WI38 (cell line): ENCODE results near the gene IQCK.

Experiments used
- H3K4me3 ChIP-seq: 2 replicates; pipeline ENCODE4 v1.5.1; 2011; ENCODE audit warnings: low read depth, mild to moderate bottlenecking, control low read depth, low read length
- CTCF ChIP-seq: IDR thresholded peaks from 2 replicates; pipeline ENCODE4 v1.5.1; 2012; ENCODE audit warnings: low read depth, mild to moderate bottlenecking, control low read depth, low read length

Gene IQCK

GRCh38 chr16:19882646-19883045, 164.6 kb downstream of the IQCK start:
- peak overlapping the region; percentile 84 for H3K4me3 ChIP-seq
- no peak for TF ChIP-seq CTCF

GRCh38 chr16:19883296-19883965, 165.4 kb downstream of the IQCK start:
- TF ChIP-seq CTCF = no peak
- peak overlapping the region; percentile 84 for H3K4me3 ChIP-seq

DNA sequence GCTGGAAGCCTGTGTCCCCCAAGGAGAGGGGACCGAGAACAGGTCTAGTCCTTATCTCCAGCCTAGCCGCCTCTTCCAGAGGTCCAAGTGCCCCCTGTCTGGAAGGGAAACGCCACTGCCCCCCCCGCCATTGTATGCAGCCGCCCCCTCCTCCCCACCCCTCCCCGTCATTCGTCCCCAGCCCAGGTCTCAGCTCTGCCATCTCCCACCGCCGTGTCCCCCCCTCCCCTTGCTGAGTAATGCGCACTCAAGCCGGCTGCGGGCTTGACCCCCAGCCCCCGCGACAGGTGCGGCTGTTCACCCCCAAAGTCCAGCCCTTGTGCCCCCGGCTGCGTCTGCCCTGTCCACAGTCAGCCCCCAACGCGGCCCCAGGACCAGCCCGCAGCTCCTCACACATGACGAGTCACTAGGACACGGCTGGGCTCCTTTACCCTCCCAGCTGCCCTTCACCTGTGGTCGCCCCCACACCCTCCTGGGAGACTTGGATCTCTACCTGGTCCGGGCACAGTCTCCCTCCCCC, 166.0 kb downstream of the IQCK start:
- peak overlapping the region; percentile 84 for H3K4me3 ChIP-seq
- TF ChIP-seq CTCF = no peak

DNA sequence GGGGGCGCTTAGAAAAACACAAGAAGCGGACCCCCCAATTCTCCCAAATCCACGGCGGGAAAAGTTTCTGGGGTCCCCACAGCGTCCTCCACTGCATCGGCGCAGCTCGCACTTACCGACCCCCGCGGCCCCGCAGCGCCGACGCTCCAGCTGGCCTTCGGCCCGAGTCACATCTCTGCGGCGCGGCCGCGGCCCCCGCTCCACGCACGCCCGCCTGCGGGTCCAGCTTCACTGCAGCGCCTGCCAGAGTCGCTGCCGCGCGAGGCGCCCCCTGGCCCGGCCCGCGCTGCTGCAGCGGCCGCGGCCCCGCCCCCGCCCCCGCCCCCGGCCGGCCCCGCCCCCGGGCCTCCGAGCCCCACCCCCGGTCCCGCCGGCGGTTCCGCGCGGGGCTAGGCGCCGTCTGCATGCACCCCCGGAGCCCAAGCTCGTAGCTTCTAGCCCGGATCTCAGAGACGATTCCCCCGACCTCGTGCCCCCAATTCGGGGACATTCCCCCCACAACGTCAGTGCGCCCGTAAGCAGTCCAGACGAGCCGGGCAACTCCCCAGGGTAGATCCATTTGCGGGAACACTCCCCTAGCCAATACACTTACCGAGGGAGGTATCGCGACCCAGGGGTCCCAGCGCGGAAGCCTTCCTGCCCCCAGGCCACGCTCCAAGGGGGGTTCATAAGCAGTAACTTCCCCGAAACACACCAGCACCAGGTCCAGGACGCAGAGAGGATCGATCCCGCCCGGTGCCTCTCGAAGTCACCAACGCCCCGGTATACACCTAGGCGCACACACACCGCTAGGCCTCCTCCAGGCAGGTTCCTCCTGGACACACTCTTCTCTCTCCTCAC, 166.8 kb downstream of the IQCK start, which contains the start of gene GPRC5B:
GPRC5B (minus strand) TSS at position 238 of the 840 bp plus-strand sequence. CDS start 12,003 bp downstream, outside the sequence.
- no peak for TF ChIP-seq CTCF
- H3K4me3 ChIP-seq = peak within 1 kb of the TSS; percentile 84

GRCh38 chr16:19885451-19886072, 167.5 kb downstream of the IQCK start:
- TF ChIP-seq CTCF = no peak
- H3K4me3 ChIP-seq = no peak overlapping the region

DNA sequence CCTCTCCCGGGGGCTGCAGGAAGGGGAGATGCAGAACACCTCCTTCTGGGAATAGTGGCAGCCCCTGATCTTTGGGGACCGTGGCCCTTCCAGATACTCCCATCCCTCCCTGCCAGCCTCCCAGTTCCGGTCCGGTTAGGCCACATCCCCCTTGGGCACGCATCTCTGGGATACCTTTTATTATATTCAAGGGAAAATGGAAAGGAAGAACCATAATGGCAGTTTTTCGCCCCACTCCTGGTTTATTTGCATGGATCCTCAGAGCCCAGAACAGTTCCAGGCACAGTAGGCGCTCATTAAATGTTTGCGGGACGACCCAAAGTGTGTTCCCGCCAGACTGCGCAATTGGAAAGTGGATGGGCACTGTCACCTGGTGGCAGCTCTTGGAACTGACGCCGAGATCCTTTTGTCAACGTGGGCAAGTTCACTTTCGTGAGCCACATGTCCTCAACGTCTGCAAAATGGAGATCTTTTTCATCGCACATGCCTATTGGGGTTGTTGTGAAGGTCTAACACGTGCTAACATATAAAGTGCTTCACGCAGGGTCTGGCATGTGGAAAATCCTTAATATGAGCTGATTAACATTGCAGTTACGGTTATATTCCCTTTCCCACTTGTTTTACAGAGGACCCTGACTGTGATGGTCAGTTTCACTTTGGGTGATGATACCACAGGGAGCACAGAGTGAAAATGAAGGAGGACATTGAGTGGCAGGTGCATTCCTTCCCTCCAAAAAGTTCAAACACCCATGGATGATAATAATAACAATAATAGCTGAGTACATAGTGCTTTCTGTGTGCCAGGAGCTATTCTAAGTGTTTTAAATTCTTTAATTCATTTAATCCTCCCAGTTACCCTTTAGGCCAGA, 168.2 kb downstream of the IQCK start:
- peak; percentile 100 for TF ChIP-seq CTCF
- peak overlapping the region; percentile 40; the same call in 1 of the 2 replicates for H3K4me3 ChIP-seq
